GM23248 (cell line): ENCODE results near the gene RMI1.

Source experiments
- EZH2 ChIP-seq: fragments of 200-600 bp; sonication (generic); IDR thresholded peaks from 2 replicates; pipeline ENCODE4 v1.6.1; 2018; ENCODE audit warnings: antibody characterized with exemption, mild to moderate bottlenecking; ENCODE audit not compliant: insufficient read depth, poor library complexity, severe bottlenecking
- EZH2phosphoT487 ChIP-seq: fragments of 200-600 bp; sonication (generic); IDR thresholded peaks from 2 replicates; pipeline ENCODE4 v1.6.1; 2018; ENCODE audit warnings: antibody characterized with exemption, moderate library complexity, mild to moderate bottlenecking, low read depth; ENCODE audit not compliant: insufficient read depth

GRCh38 chr9:83999141-83999918 is 18.7 kb downstream of the RMI1 start:
- TF ChIP-seq EZH2 (no peak), EZH2phosphoT487 (no peak)
